ENCODE results near the gene FHL5. TPM values are rescaled to one million over a fixed set of nuclear protein-coding genes. Genes with fewer than 3 reads are reported as not detected.

FHL5 gene
- total RNA-seq, 1 experiment from 2014 or later = not detected

DNA sequence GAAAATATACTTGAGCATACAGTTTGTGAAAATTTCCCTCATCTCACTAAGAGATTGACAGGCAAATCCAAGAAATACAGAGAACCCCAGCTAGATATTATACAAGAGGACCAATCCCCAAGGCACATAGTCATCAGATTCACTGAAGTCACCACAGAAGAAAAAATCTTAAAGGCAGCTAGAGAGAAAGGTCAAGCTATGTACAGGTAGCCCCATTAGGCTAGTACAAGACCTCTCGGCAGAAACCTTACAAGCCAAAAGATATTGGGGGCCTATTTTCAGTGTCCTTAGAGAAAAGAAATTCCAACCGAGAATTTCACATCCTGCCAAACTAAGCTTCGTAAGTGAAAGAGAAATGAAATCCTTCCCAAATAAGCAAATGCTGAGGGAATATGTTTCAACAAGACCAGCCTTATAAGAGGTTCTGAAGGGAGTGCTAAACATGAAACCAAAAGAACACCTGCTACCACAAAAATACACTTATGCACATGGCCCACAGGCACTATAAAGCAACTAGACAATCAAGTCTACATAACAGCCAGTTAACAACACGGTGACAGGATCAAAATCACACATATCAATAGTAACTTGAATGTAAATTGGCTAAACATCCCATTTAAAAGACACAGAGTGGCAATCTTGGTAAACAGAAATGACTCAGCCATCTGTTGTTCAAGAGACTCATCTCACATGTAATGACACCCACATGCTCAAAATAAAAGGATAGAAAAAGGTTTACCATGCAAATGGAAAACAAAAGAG lies 96.3 kb downstream of the FHL5 start:
- H3K18ac ChIP-seq (ENCODE audit: insufficient read length, low read depth, low read length) = no peak overlapping the region
- H4K8ac ChIP-seq (replicated peaks; ENCODE audit: insufficient read length, low read depth, low read length) = no peak overlapping the region
- Mint-ChIP-seq H3K27me3 (ENCODE audit: low read depth) (no peaks in the 10 kb centered on the region), H3K4me1 (peaks cover 2 to 6% of the 10 kb centered on the region in 2 experiments; a peak in 2 of 4 replicates), H3K9me3 (peaks cover 3 to 6% of the 10 kb centered on the region in 2 experiments; a peak in 4 of 5 replicates), H3K4me3 (no peak overlapping the region), H3K27ac (no peak overlapping the region; a peak in 1 of 7 replicates), H3K36me3 (ENCODE audit: insufficient read depth in 1 of 3, low read depth in 3 of 3) (no peaks in the 10 kb centered on the region; a peak in 2 of 7 replicates)
- H4K20me1 ChIP-seq (ENCODE audit: control insufficient read depth, insufficient read depth, insufficient read length) = no peaks in the 10 kb centered on the region
- H2BK20ac ChIP-seq (ENCODE audit: low read depth, low read length, poor library complexity, severe bottlenecking) = no peak overlapping the region
- no peaks in the 10 kb centered on the region for H3K23me2 ChIP-seq (ENCODE audit: insufficient read length, low read depth, low read length, poor library complexity, severe bottlenecking)
- H3K4me1 ChIP-seq (ENCODE audit: insufficient read depth, low read length) = no peaks in the 10 kb centered on the region
- no peak for DNase-seq
- H2BK120ac ChIP-seq (ENCODE audit: low read depth, low read length, poor library complexity, severe bottlenecking) = no peak overlapping the region
- H3K56ac ChIP-seq (ENCODE audit: insufficient read length, low read depth, low read length) = no peak overlapping the region
- H3K79me2 ChIP-seq (ENCODE audit: insufficient read depth, low read length) = no peaks in the 10 kb centered on the region
- no peak overlapping the region for H2BK15ac ChIP-seq (ENCODE audit: low read depth, low read length)
- TF ChIP-seq, protein P1, sequence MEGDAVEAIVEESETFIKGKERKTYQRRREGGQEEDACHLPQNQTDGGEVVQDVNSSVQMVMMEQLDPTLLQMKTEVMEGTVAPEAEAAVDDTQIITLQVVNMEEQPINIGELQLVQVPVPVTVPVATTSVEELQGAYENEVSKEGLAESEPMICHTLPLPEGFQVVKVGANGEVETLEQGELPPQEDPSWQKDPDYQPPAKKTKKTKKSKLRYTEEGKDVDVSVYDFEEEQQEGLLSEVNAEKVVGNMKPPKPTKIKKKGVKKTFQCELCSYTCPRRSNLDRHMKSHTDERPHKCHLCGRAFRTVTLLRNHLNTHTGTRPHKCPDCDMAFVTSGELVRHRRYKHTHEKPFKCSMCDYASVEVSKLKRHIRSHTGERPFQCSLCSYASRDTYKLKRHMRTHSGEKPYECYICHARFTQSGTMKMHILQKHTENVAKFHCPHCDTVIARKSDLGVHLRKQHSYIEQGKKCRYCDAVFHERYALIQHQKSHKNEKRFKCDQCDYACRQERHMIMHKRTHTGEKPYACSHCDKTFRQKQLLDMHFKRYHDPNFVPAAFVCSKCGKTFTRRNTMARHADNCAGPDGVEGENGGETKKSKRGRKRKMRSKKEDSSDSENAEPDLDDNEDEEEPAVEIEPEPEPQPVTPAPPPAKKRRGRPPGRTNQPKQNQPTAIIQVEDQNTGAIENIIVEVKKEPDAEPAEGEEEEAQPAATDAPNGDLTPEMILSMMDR (conservative IDR thresholded peaks at IDR 0.05) = no peak
- H2BK5ac ChIP-seq (ENCODE audit: insufficient read length, low read length) = no peak overlapping the region
- H3K4ac ChIP-seq (ENCODE audit: low read depth, low read length) = no peak overlapping the region
- no peak overlapping the region for H4K91ac ChIP-seq (ENCODE audit: insufficient read length, low read depth, low read length)
- no peak overlapping the region for H3K23ac ChIP-seq (ENCODE audit: insufficient read length, low read depth, low read length)
- H2AK5ac ChIP-seq (ENCODE audit: insufficient read length, low read length) = no peak overlapping the region
- H2AFZ ChIP-seq (ENCODE audit: low read length) = no peak overlapping the region
- no peaks in the 10 kb centered on the region for H3K79me1 ChIP-seq (ENCODE audit: insufficient read depth, low read depth, low read length, poor library complexity, severe bottlenecking)
- H3K4me2 ChIP-seq (ENCODE audit: insufficient read depth, insufficient read length, low read length) = no peak overlapping the region
- WGBS (ENCODE audit: extremely low coverage, insufficient read length, low lambda C conversion rate) = no CpG with 5 or more reads among the region's 4 CpGs
- H4K5ac ChIP-seq (ENCODE audit: insufficient read length, low read depth, low read length) = no peak overlapping the region
- no peaks in the 10 kb centered on the region for H3K27me3 ChIP-seq (ENCODE audit: insufficient read depth, low read length)
- H3T11ph ChIP-seq (ENCODE audit: low read length) = no peak overlapping the region
- H3K27ac ChIP-seq (ENCODE audit: insufficient read length, low read depth, low read length) = no peak overlapping the region
- no peaks in the 10 kb centered on the region for H3K9me3 ChIP-seq (ENCODE audit: control insufficient read depth, low read depth, low read length)
- H3K14ac ChIP-seq (ENCODE audit: insufficient read depth, low read length) = no peak overlapping the region
- no peak overlapping the region for H2BK12ac ChIP-seq (ENCODE audit: insufficient read length, low read depth, low read length)
- no peak overlapping the region for H3K9ac ChIP-seq (ENCODE audit: extremely low read depth, insufficient read length, low read length)

Other genes with a start within 250 kb of the FHL5 start
- gene UFL1, start 41.3 kb upstream of the FHL5 start, total RNA-seq (2021) = 12.7 and 13.8 TPM in 2 replicates

Measured in H9 (cell line).